HG02885 (cell line): ENCODE results near the gene TECPR1.

Experiments
- ATAC-seq: cut with Tn5 transposase; IDR thresholded peaks from one replicate; pipeline ENCODE4 v1.9.1; 2021; ENCODE audit warnings: mild to moderate bottlenecking; ENCODE audit not compliant: unreplicated experiment, poor library complexity

TECPR1 gene

DNA sequence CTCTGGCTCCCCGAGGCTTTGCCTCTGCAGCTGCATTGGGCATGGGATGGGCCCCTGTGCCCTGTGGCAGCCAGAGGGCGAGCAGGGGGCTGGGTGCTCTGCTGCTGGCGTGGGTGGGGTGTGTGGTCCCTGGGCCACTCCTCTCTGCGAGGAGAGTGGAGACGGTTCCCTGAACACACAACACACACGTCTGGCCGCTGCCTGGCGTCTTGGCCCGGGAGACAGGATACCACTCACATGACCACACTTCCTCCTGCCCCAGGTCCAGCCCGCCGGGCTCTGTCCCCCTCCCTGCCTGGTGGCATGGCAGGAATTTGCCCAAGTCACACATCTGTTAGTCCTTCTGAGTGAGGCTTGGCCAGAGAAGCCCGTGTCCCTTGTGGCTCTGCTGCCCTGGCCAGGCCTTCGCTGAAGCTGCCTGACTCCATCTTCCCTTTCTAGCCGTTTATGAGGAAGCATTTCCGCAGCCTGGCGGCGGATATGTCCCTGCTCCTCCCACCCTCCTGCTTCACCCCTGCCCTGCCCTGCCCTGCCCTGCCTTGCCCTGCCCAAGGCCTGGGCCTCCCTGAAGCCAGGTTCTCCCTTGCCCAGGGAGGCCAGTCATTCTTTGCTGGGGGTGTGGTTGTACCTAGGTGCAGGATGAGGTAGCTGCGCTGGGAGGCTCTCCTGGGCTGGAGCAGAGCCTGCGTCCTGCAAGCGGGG is 32.5 kb upstream of the TECPR1 start:
- ATAC-seq = no peak

DNA sequence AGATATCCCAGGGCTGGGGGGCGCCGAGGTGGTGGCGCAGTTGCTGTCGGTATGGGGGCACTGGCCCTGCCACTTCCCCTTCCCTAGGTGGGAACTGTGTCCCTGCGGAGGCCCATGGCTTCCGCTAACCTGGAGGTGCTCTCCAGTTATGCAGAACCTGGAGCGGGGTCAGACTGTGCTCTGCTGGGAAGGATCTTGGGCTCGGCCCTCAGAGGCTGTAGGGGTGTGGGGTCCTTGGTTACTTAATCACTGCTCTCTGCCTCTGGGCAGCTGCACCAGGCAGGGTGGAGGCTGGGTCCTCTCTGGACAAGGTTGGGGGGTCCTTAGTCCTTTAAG is 31.8 kb upstream of the TECPR1 start:
- ATAC-seq = no peak

DNA sequence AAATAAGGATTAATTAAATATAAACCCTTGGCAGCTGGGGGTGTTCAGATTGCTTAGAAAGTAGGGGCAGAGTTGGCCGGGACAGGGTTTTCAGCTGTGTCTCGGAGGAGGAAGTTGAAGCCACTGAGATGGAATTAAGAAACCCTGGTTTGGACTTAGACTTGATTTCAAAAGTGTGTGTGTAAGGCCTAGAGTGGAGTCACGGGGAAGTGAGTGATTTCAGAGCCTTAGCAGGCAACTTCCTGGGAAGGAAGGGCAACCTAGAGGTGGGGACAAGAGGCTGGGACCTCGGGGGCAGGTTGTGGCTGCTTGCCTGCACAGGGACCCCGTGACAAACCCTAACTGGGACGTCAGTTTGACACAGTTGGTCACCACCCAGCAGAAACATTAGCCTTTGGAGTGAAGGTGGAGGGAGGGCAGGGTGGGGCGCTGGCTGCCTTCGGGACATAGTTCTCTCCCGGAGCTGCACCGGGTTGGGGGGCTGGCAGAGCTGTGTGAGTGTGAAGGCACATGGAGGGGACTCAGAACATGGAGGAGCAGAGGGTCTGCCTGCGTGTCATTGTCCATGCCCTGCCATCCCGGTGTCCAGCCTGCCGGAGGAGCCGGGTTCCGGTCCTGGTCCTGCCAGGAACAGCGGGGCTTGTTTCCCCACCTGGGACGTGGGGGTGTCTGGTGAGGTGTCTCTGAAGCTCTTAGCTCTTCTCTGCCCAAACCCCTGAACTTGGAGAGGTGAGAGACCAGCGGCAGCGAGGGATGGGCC is 31.3 kb upstream of the TECPR1 start:
- ATAC-seq = no peak

DNA sequence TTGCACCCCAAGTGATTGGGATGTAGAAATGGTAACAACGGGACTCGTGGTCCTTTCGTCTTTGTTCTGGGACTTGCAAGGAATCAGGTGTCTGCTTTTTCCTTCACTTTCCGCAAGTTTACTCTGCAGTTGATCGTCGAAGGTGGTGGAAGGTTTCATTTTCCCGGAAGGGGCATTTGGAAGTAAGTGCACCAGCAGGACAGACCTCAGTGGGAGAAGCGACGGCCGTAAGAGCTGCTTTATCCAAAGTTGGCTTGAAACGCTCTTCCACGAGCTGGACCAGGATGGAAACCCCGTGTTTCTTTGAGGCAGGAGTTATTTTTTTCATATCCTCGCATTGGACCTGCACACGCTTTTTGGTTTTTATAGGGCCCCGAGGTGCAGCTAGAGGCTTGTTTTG is 30.7 kb upstream of the TECPR1 start:
- ATAC-seq = no peak

DNA sequence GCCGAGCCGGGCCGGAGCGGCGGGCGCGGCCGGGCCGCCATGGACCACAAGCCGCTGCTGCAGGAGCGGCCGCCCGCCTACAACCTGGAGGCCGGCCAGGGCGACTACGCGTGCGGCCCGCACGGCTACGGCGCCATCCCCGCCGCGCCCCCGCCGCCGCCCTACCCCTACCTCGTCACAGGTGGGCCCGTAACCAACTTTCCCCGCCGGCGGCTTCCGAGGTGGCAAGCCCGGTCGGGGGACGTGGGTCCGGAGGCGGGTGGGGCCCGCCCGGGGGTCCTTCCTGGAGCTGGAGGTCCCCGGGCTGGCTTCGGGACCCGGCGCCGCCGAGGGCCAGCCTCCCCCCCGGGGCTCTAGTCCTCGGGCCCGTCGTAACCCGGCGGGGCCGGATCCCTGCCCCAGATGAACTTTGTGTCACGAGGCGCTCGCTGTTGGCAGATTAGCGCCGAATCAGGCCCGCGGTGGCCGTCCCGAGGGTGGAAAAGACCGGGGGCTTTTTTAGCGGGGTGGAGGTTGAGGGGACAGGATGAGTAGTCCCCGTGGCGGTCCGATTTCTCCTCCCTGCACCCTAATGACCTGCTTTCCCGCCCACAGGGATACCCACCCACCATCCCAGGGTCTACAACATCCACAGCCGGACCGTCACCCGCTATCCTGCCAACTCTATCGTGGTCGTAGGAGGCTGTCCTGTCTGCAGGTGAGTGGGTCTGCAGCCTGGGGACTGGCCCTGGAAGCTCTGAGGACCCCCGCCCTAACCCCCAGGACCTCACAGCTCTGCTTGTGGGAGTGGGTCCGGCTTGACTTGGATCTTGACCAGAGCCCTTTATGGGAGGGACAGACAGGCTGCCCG is 29.9 kb upstream of the TECPR1 start:
- peak; percentile 42 for ATAC-seq

DNA sequence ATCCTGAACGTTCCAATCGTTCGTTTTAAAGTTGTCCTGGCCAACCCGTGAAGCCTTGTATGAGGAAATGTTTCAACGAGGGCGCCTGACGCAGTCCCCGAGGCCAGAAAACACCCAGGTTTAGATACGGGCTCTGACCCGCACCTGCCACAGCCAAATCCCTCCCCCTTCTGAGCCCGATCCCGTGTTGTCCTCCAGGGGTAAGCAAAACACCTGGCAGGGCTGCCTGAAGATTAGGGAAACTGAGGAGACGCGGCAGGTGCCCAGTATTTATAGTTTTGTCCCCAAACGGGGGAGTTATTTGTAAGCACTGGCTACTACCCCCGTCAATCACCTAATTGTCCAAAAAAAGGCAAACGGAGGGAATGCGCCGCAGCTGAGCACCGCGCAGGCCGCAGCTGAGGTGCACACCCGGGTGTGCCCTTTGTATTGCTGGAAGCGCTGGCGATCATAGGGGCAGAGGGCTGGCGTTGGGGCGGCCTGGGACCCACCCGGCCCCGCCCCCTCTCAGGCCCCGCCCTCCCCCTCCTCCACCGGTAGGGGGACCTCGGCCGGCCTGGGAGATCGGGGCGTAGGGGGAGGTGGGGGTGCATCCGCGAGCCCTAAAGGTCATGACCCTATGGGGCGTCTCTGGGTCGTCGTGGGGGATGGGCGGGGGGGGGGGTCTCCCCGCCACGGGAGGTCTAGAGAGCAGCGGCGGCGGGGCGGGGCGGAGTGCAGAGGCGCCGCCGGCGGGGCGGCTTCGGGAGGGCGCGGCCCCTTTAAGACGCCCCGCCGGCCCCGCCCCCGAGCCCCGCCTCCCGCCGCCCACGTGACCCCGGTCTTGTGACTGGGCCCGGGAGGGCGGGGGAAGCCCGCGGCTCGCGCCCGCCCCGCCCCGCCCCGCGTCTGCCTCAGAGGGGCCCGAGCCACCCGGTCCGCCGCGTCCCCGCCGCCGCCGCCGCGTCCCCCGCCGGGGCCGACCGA is 29.0 kb upstream of the TECPR1 start, which contains the start of gene BRI3:
Gene BRI3 (plus strand): TSS at position 896 of the 966 bp plus-strand sequence. CDS start 110 bp downstream, outside the sequence.
- ATAC-seq = peak; percentile 76

DNA sequence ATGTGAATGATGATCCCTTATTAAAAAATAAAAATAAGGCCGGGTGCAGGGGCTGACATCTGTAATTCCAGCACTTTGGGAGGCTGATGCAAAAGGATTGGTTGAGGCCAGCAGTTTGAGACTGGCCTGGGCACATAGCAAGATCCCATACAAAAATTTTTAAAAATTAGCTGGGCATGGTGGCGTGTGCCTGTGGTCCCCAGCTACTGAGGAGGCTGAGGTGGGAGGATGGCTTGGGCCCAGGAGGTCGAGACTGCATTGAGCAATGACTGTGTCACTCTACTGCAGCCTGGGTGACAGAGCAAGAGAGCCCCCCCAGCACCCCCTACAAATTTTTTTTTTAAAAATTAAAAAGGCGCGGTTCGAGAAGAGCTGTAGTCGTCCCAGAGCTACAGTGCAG is 28.3 kb upstream of the TECPR1 start:
- ATAC-seq = no peak

DNA sequence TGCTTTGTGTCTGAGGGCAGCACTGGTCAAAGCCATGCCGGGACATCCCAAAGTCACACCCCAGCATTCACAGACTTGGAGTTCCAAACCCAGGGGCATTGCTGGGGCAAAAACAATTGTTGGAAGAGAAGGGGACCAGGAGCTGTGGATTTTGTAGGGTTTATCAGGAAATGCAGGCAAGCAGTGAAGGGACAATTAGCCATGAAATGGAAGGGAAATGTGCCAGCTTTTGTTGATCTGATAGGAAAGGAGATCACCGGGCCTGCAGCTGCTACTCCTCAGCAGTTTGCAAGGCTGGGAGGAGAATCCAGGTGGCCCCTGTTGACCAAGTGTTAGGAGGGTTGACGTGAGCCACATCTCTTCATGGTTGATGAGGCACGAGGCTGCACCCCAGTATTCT is 26.9 kb upstream of the TECPR1 start:
- ATAC-seq = no peak

DNA sequence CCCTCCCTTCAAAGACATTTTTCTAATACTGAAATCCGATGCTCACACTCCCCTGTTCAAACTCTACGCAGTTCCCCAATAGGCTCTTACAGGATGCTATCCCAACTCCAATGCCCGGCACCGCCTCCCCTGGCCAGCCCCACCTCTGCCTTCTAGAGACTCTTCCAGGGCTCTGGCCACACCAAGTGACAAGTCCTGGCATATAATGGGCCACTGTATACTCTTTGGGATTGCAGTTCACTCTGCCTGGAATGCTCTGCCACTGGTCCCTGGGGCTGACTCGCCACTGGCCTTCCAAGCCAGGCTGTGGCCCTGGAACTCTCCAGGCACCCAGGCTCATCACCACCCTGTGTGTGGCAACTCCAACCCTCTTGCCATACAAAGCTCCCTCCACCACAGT is 26.4 kb upstream of the TECPR1 start:
- no peak for ATAC-seq

DNA sequence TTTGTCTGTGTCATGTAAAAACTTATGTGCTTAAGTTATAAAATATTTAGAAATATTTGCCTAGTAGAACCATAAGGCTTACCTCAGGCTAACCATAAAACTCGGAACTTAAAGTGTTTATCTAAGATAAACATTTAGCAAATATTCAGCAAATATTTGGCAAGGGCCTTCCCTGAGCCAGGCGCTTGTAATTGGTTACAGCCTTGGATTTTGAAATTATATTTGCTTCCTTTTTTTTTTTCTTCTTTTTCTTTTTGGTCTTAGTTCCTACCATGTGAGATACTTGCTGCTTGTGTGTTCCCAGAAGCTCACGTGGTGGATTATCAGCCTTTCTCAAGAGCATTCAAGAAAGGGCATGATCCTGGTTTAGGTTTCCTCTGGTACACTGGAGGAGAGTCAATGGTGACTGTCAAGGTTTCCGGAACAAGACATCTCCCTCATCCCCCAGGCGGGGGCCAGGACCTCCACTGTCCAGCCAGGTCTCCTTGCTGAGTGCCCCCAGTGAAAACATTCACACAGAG is 24.3 kb upstream of the TECPR1 start:
- no peak for ATAC-seq

DNA sequence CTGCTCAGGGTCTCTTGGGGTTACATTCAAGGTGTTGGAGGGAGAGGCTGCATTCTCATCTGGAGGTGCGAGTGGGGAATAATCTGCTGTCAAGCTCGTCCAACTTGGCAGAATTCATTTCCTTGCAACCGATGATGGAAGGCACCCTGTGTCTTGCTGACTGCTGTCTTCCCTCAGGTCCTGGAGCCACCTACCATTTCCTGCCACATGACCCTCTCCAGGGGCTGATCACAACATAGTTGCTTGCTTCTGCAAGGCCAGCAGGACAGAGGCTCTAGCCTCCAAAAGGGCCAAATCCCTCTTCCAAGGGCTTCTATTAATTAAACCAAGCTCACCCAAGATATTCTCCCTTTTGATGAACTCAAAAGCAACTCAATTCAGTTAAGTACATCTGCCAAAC is 15.3 kb upstream of the TECPR1 start:
- no peak for ATAC-seq

DNA sequence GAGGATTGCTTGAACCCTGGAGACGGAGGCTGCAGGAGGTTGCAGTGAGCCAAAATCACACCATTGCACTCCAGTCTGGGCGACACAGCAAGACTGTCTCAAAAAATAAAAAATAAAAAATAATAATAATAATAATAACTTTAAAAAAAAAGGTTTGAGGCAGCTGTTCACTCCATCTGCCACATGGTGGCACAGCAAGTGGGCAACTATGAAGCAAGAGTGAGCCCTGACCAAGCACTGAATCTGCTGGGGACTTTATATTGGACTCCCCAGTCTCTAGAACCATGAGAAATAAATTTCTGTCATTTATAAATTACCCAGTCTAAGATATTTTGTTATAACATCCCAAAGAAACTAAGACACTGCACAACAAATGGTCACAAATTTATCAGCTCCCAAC is 14.8 kb upstream of the TECPR1 start:
- no peak for ATAC-seq

DNA sequence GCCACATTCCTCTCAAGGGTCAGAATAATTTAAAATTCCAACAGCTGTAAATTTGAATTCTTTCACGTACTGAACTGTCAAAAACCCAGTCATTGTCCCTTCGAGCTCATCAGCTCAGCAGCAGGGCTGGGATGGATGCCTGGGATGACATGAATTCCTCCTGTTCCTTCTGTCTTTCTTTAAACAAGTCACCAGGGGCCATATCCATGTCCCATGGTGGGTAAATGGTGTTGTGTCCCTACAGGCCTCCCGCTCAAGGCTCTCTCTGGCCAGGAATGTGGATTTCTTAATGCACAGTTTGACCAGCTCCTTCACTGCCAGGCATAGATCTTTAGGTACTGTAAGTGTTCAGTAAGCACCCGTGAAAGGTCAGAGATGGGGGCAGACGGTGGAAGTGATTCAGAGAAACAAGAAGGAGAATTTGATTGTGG is 13.8 kb upstream of the TECPR1 start:
- no peak for ATAC-seq

DNA sequence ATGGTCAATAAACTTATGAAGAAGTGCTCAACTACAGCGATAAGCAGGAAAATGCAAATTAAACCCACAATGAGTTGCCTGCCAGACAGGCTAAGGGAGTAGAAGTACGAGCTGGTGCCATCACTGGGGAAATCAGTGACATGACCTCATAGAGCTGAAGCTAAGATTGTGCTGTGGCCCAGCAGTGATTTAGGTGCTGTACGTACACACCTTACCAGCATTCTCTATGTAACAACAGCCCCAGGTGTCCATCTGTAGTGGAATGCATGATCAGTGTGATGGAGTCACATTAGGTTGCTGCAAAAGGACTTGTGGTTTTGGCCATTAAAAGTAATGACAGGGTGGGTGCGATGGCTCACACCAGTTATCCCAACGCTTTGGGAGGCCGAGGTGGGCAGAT is 5.7 kb upstream of the TECPR1 start:
- ATAC-seq = no peak

DNA sequence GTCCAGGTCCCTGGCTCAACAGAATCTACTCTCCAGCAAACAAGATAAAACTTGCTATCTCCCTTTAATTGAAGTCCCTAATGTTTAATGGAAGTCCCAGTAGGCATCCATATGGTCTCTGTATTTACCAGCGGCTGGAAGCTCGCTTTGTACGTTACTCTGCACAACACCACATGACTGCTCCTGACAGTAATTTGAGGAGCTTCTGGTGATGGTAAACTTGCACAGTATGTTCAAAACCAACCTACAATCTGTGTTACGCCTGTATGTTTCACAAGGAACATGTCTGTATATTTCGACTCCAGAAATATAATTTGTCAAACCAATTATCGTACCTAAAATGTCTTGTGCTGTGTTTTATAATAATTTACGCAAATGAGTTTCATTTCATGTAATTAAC is 4.4 kb upstream of the TECPR1 start:
- ATAC-seq = no peak

DNA sequence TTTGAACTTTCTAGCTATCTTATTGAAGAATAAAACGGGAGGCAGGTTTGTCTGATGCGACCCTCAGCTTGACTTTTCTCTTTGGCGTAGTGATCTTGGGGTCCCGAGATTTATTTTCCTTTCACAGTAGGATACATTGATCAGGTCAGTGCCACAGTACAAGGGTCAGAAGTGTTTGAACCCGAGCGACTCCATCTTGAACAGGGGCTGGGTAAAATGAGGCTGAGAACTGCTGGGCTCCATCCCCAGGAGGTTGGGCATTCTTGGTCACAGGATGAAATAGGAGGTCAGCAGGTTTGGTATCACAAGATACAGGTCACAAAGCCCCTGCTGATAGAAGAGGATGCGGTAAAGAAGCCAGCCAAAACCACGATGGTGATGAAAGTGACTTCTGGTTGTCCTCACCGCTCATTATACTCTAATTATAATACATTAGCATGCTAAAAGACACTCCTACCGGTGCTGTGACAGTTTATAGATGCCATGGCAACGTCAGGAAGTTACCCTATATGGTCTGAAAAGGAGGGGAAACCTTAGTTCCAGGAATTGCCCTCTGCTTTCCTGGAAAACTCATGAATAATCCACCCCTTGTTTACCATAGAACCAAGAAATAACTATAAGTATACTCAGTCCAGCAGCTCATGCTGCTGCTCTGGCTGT is 3.0 kb upstream of the TECPR1 start:
- ATAC-seq = no peak

DNA sequence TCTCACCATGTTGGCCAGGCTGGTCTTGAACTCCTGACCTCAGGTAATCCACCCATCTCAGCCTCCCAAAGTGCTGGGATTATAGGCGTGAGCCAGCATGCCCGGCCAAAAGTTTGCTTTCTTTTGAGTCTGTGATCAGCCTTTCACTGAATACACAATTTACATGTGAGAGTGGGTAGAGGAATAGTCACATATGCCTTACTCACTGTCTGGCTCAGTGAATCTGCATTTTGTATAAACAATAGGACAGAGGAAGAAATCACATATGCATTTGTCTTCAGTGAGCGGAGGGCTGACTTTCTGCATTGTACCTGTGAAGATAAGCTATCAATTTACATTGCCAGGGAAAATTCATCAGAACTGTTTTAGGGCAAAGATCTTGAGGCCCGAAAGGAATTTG is 2.5 kb upstream of the TECPR1 start:
- no peak for ATAC-seq

DNA sequence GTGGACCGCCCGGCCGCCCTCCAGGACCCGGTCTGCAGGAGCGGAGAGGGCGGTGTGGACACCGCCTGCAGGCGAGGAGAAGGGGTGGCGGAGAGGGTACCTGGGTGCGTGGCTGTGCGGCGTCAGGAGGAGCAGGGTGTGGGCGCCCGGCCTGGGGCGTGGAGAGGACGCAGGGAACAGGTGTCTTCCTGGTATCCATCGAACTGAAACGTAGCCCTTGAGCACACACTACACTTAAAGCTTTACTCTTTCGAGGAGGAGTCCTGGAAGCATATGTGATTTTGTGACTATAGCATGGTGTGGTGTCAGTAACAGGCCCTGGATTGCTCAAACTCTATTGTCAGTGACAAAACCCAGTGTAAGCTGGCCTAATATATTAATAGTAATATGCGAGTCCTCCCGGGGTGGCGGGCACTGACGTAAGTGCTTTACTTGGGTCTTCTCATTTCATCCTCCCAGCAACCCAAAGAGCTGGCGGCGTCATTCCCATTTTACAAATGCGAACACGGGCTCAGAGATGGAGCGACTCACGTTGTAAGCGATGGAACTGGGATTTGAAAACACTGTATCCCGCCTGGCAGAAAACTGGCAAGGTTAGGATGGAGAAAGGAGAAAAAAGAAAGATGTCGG is 508 bp upstream of the TECPR1 start:
- ATAC-seq = no peak

DNA sequence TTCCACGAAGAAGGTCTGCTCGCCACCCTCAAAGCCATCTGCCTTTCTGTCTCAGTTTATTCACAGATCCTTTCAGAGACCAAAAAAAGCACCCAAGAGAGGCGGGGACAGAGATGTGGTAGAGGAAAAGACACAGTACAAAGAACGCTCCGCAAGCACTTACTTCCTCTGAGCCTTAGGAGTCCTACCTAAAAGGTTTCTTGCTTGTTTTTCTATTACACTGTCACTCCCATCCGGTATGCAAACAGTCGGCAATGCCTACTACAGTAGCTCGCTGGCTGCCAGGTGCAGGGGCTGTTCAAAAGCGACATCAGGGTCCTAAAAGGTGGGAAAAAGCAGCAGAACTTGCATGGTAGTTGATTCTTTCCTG is 816 bp downstream of the TECPR1 start:
- peak; percentile 23 for ATAC-seq
